GM12865 (cell line): ENCODE data around the gene IL10RB.
"Not testable (repeated sequence)": the region's sequence is repeated elsewhere in the genome, so short reads cannot be mapped to it uniquely, and the experiment has no call there.

Source experiments
- DNase-seq: peaks from one replicate; pipeline ENCODE4 v3.0.0; 2010; ENCODE audit warnings: low read depth
- H3K4me3 ChIP-seq: 2 replicates; pipeline ENCODE4 v1.5.1; 2011; ENCODE audit warnings: mild to moderate bottlenecking, low read depth, low read length, control low read depth
- CTCF ChIP-seq: IDR thresholded peaks from 2 replicates; pipeline ENCODE4 v1.5.1; 2011; ENCODE audit warnings: low read length, control low read depth, low read depth, inconsistent platforms; ENCODE audit not compliant: insufficient read depth; ENCODE audit errors: missing control alignments

Gene IL10RB

GRCh38 chr21:33247599-33247998 is 18.6 kb upstream of the IL10RB start:
- DNase-seq, result no peak
- TF ChIP-seq CTCF, result no peak
- no peak overlapping the region for H3K4me3 ChIP-seq

- TF ChIP-seq CTCF, result no peak
- DNase-seq, result no peak
- H3K4me3 ChIP-seq, result no peak overlapping the region
These were observed 16.7 kb upstream of the IL10RB start for GRCh38 chr21:33249331-33250002.

GRCh38 chr21:33251119-33251518 is 15.0 kb upstream of the IL10RB start:
- H3K4me3 ChIP-seq, result no peak overlapping the region
- TF ChIP-seq CTCF, result no peak
- no peak for DNase-seq

- not testable (repeated sequence) for DNase-seq
These were observed 12.8 kb upstream of the IL10RB start for GRCh38 chr21:33253382-33253781.

GRCh38 chr21:33254766-33255165 is 11.4 kb upstream of the IL10RB start:
- no peak for DNase-seq
- TF ChIP-seq CTCF, result no peak
- H3K4me3 ChIP-seq, result no peak overlapping the region

More at GRCh38 chr21:33253382-33253781, 12.8 kb upstream of the IL10RB start:
- not testable (repeated sequence) for H3K4me3 ChIP-seq

- H3K4me3 ChIP-seq, result no peak overlapping the region
- TF ChIP-seq CTCF, result no peak
- no peak for DNase-seq
These were observed 10.8 kb upstream of the IL10RB start for GRCh38 chr21:33255404-33255803.

GRCh38 chr21:33256019-33256418 is 10.1 kb upstream of the IL10RB start:
- H3K4me3 ChIP-seq, result no peak overlapping the region
- DNase-seq, result no peak
- no peak for TF ChIP-seq CTCF
